Loucy (cell line): Measurements from ENCODE around the gene MYL12B.

Source experiments
- H2AFZ ChIP-seq: fragments of 200-600 bp; sonication (generic); 2 replicates; pipeline ENCODE4 v1.6.0; 2016; ENCODE audit warnings: antibody characterized with exemption, mild to moderate bottlenecking, low read length, moderate library complexity
- H3F3A ChIP-seq: fragments of 200-600 bp; 2 replicates; pipeline ENCODE4 v1.6.0; 2016; ENCODE audit warnings: antibody characterized with exemption, low read depth, mild to moderate bottlenecking
- H3K27me3 ChIP-seq: fragments of 200-600 bp; sonication (generic); 2 replicates; pipeline ENCODE4 v1.6.1; 2014; ENCODE audit warnings: low read length, mild to moderate bottlenecking; ENCODE audit not compliant: insufficient read depth, poor library complexity, severe bottlenecking
- H3K36me3 ChIP-seq: fragments of 200-600 bp; sonication (generic); 2 replicates; pipeline ENCODE4 v1.6.1; 2016; ENCODE audit warnings: low read length; ENCODE audit not compliant: insufficient read depth
- H3K4me1 ChIP-seq: fragments of 200-600 bp; sonication (generic); 2 replicates; pipeline ENCODE4 v1.5.1; 2014; ENCODE audit warnings: low read length, mild to moderate bottlenecking; ENCODE audit not compliant: insufficient read depth, poor library complexity, severe bottlenecking
- H3K4me2 ChIP-seq: fragments of 200-600 bp; sonication (generic); 2 replicates; pipeline ENCODE4 v1.6.0; 2014; ENCODE audit warnings: antibody characterized with exemption, low read length, low read depth, mild to moderate bottlenecking; ENCODE audit not compliant: poor library complexity, severe bottlenecking
- H3K4me3 ChIP-seq: fragments of 200-600 bp; sonication (generic); 2 replicates; pipeline ENCODE4 v1.5.1; 2014; ENCODE audit warnings: low read length, mild to moderate bottlenecking, mixed read lengths; ENCODE audit not compliant: poor library complexity, severe bottlenecking
- H3K79me2 ChIP-seq: fragments of 200-600 bp; sonication (generic); 2 replicates; pipeline ENCODE4 v1.6.1; 2014; ENCODE audit warnings: low read length; ENCODE audit not compliant: insufficient read depth
- H3K9ac ChIP-seq: fragments of 200-600 bp; sonication (generic); 2 replicates; pipeline ENCODE4 v1.6.0; 2014; ENCODE audit warnings: mild to moderate bottlenecking, low read depth, low read length, moderate library complexity; ENCODE audit not compliant: poor library complexity, severe bottlenecking
- H3K9me2 ChIP-seq: fragments of 200-600 bp; sonication (generic); replicated peaks from 2 replicates; pipeline ENCODE4 v1.6.1; 2016; ENCODE audit warnings: low read depth, low read length, mixed read lengths
- H3K9me3 ChIP-seq: fragments of 200-600 bp; sonication (generic); 2 replicates; pipeline ENCODE4 v1.6.1; 2014; ENCODE audit warnings: mild to moderate bottlenecking, antibody characterized with exemption, low read length, low read depth; ENCODE audit not compliant: insufficient read depth
- H4K20me1 ChIP-seq: fragments of 200-600 bp; sonication (generic); 2 replicates; pipeline ENCODE4 v1.6.0; 2014; ENCODE audit warnings: antibody characterized with exemption, low read length, mild to moderate bottlenecking; ENCODE audit not compliant: insufficient read depth, poor library complexity, severe bottlenecking
- EZH2phosphoT487 ChIP-seq: fragments of 200-600 bp; IDR thresholded peaks from 2 replicates; pipeline ENCODE4 v1.6.1; 2018; ENCODE audit warnings: antibody characterized with exemption, mild to moderate bottlenecking, moderate library complexity, borderline replicate concordance
- TF ChIP-seq, protein P1 (sequence below): fragments of 200-600 bp; sonication (generic); conservative IDR thresholded peaks from 2 replicates; pipeline ENCODE4 v1.5.1; 2014; ENCODE audit warnings: mild to moderate bottlenecking, antibody characterized with exemption, low read length

MYL12B gene

DNA sequence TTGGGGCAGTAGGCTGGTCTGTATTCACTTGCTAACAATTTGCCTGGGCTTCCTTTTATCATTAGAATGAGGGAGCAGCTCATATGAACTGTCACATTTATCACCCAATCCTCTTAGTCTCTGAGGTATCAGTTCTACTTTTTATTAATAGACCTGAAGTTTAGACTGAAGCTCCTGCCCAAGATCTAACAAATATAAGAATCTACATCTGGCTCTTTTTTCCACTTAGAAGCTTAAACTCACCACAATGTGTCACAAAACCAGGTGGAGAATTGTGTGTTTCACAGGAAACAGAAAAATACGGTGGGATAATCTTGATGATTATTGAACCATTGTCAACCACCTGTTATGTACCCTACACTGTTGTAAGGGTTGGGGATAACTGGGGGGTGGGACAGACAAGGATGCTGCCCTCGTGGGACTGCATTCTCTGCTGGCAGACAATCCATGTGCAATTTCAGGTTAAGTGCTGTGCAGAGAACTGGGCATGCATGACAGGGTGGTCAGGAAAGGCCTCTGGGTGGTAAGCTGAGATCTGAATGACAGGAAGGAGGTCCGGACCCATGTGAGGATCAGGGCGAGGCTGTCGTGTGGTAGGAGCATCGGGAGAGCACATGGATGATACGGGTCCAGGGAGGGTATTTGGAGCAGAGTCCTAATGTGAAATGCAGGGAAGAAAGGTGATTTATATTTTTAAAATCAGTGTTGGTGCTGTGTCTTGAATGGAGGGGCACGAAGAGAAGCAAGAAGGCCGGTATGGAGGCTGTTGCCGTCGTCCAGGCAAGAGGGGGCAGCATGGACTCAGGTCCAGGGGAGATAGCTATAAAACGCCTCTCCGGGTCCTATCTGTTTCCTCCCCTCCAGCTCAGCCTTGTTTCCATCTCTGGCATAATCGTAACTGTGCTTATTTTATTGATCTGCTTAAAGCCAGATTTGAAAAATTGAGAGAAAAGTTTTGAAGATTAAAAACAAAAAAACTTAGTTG is 17.6 kb downstream of the MYL12B start:
- Histone ChIP-seq H3F3A (no peaks in the 10 kb centered on the region), H3K27me3 (no peaks in the 10 kb centered on the region), H3K79me2 (peaks cover 18% of the 10 kb centered on the region), H3K9me3 (no peaks in the 10 kb centered on the region), H3K9me2 (no peaks in the 10 kb centered on the region), H3K9ac (no peak overlapping the region), H3K4me2 (no peak overlapping the region), H2AFZ (no peak overlapping the region), H3K4me1 (no peaks in the 10 kb centered on the region), H3K36me3 (peaks cover 47% of the 10 kb centered on the region), H3K4me3 (no peak overlapping the region), H4K20me1 (no peaks in the 10 kb centered on the region)
- TF ChIP-seq, protein P1, sequence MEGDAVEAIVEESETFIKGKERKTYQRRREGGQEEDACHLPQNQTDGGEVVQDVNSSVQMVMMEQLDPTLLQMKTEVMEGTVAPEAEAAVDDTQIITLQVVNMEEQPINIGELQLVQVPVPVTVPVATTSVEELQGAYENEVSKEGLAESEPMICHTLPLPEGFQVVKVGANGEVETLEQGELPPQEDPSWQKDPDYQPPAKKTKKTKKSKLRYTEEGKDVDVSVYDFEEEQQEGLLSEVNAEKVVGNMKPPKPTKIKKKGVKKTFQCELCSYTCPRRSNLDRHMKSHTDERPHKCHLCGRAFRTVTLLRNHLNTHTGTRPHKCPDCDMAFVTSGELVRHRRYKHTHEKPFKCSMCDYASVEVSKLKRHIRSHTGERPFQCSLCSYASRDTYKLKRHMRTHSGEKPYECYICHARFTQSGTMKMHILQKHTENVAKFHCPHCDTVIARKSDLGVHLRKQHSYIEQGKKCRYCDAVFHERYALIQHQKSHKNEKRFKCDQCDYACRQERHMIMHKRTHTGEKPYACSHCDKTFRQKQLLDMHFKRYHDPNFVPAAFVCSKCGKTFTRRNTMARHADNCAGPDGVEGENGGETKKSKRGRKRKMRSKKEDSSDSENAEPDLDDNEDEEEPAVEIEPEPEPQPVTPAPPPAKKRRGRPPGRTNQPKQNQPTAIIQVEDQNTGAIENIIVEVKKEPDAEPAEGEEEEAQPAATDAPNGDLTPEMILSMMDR: no peak
- TF ChIP-seq EZH2phosphoT487: no peak

DNA sequence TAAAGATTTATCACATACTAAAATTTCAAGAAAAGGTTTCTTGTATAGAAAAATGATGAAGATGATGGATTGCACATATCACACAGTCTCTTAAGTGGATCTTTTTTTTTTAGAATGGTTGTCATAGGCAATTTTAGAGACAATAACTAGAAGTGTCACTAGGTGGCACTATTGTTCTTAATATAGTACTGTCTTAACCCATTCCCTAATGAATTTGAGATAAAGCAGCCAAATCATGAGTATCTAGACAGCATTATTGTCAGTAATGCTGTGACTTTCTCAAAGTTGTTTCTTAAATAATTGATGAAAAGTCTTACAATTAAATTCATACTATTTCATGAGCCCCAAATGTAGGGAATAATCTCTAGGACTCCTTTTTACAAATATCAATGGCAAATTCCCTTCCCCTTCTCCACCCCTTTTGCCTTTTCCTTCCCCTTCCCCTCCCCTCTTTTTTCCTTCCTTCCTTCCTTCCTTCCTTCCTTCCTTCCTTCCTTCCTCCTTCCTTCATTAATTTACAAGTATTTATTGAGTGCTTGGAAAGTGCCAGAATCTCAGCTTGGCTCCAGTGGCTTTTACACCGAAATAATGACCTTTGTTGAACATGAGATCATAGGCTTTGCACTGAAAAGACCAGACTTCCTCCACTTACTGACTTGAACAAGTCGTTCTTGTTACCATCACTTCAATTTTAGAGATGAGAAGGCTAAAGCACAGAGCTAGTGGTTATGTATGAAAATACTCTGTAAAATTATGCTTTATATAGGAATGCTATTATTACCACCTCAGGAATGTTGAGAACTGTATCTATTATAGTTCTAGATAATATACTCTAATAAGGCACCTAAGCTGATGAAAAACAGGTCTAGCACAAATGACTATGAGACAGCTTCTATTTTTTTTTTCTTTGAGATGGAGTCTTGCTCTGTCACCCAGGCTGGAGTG is 19.8 kb downstream of the MYL12B start:
- Histone ChIP-seq H3K36me3 (peaks cover 26% of the 10 kb centered on the region; the same call in 1 of the 2 replicates), H3K79me2 (no peaks in the 10 kb centered on the region), H3K9me2 (no peaks in the 10 kb centered on the region), H3K4me2 (no peak overlapping the region), H3K4me1 (no peaks in the 10 kb centered on the region), H3K9ac (no peak overlapping the region), H3K9me3 (no peaks in the 10 kb centered on the region), H4K20me1 (no peaks in the 10 kb centered on the region), H3F3A (no peaks in the 10 kb centered on the region), H3K4me3 (no peak overlapping the region), H2AFZ (no peak overlapping the region), H3K27me3 (no peaks in the 10 kb centered on the region)
- TF ChIP-seq, protein P1: peak; percentile 81
- no peak for TF ChIP-seq EZH2phosphoT487

DNA sequence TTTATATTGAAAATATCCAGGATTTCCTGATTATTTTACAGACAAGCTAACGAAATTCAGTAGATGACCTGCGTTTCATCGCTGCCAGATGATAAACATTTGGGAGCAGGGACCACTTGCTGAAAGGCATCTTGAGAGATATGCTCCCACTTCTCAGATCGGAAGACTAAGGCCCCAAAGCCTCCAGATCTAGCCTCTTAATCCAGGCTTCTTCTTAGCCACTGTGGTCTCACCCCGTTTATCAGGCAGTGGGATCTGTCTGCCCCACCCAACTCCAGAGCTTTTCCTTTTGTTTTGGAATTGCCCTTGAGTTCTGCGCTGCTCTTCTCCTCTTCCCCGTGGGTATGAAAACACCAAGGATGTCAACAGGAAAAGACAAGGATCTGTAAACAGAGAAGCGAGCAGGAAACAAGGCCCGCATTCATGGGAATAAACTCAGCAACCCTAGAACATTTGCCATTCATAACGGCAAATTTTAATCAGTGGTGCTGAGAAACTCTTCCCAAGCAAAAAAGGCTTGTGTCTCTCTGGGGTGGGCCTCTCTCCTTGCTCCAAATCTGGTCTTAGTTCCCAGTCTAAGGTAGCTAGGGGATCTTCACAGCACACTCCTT is 21.4 kb downstream of the MYL12B start:
- no peaks in the 10 kb centered on the region for H3K9me3 ChIP-seq
- no peak overlapping the region for H3K4me3 ChIP-seq
- H3K79me2 ChIP-seq: no peaks in the 10 kb centered on the region
- H3K4me1 ChIP-seq: no peaks in the 10 kb centered on the region
- H2AFZ ChIP-seq: no peak overlapping the region
- TF ChIP-seq, protein P1: no peak
- no peak for TF ChIP-seq EZH2phosphoT487
- no peaks in the 10 kb centered on the region for H3K27me3 ChIP-seq
- no peaks in the 10 kb centered on the region for H3F3A ChIP-seq
- H3K4me2 ChIP-seq: no peak overlapping the region
- peaks cover 13% of the 10 kb centered on the region; the same call in 1 of the 2 replicates for H3K36me3 ChIP-seq
- H3K9ac ChIP-seq: no peak overlapping the region
- H4K20me1 ChIP-seq: no peaks in the 10 kb centered on the region
- H3K9me2 ChIP-seq: no peaks in the 10 kb centered on the region
